ENCODE measurements around the gene SMAD6.
"Not testable (repeated sequence)": the region's sequence is repeated elsewhere in the genome, so short reads cannot be mapped to it uniquely, and the experiment has no call there.

The SMAD6 gene

GRCh38 chr15:66756295-66756694 lies 54.3 kb downstream of the SMAD6 start:
- no peak for DNase-seq (ENCODE audit: low read depth in 2 of 2, low spot score in 1 of 2)

GRCh38 chr15:66757030-66757429 lies 55.0 kb downstream of the SMAD6 start:
- no peak for DNase-seq (ENCODE audit: low read depth in 2 of 2, low spot score in 1 of 2)

GRCh38 chr15:66757521-66757920 lies 55.5 kb downstream of the SMAD6 start:
- DNase-seq (ENCODE audit: low read depth in 2 of 2, low spot score in 1 of 2) = no peak

GRCh38 chr15:66758217-66758616 lies 56.2 kb downstream of the SMAD6 start:
- DNase-seq (ENCODE audit: low read depth in 2 of 2, low spot score in 1 of 2) = not testable (repeated sequence)

GRCh38 chr15:66758844-66759243 lies 56.8 kb downstream of the SMAD6 start:
- DNase-seq (ENCODE audit: low read depth in 2 of 2, low spot score in 1 of 2) = no peak

GRCh38 chr15:66760097-66760967 lies 58.3 kb downstream of the SMAD6 start:
- no peak for DNase-seq (ENCODE audit: low read depth in 2 of 2, low spot score in 1 of 2)

GRCh38 chr15:66760968-66761725 lies 59.1 kb downstream of the SMAD6 start:
- no peak for DNase-seq (ENCODE audit: low read depth in 2 of 2, low spot score in 1 of 2)

GRCh38 chr15:66761726-66762595 lies 59.9 kb downstream of the SMAD6 start:
- DNase-seq (ENCODE audit: low read depth in 2 of 2, low spot score in 1 of 2) = no peak

- no peak for DNase-seq (ENCODE audit: low read depth in 2 of 2, low spot score in 1 of 2)
These were observed 61.4 kb downstream of the SMAD6 start for GRCh38 chr15:66763186-66764071.

GRCh38 chr15:66764072-66764786 lies 62.2 kb downstream of the SMAD6 start:
- no peak for DNase-seq (ENCODE audit: low read depth in 2 of 2, low spot score in 1 of 2)

GRCh38 chr15:66765478-66766281 lies 63.6 kb downstream of the SMAD6 start:
- DNase-seq (ENCODE audit: low read depth in 2 of 2, low spot score in 1 of 2) = no peak

- no peak for DNase-seq (ENCODE audit: low read depth in 2 of 2, low spot score in 1 of 2)
These were observed 64.5 kb downstream of the SMAD6 start for GRCh38 chr15:66766282-66767230.

- no peak for DNase-seq (ENCODE audit: low read depth in 2 of 2, low spot score in 1 of 2)
These were observed 65.2 kb downstream of the SMAD6 start for GRCh38 chr15:66767240-66767659.

GRCh38 chr15:66768987-66769386 lies 67.0 kb downstream of the SMAD6 start:
- DNase-seq (ENCODE audit: low read depth in 2 of 2, low spot score in 1 of 2) = no peak

- no peak for DNase-seq (ENCODE audit: low read depth in 2 of 2, low spot score in 1 of 2)
These were observed 68.7 kb downstream of the SMAD6 start for GRCh38 chr15:66770518-66771350.

GRCh38 chr15:66771351-66771650 lies 69.3 kb downstream of the SMAD6 start:
- DNase-seq (ENCODE audit: low read depth in 2 of 2, low spot score in 1 of 2) = no peak

- DNase-seq (ENCODE audit: low read depth in 2 of 2, low spot score in 1 of 2) = no peak
These were observed 70.6 kb downstream of the SMAD6 start for GRCh38 chr15:66772604-66773128.

Measured in stimulated activated CD8-positive, alpha-beta memory T cell treated with anti-CD3 and anti-CD28 coated beads, Interleukin-4, amount 100 ng/mL, for 1 hour (primary cell).